NCI-H187 (cell line): ENCODE data around the gene SLC28A1.
"Not testable (repeated sequence)": the region's sequence is repeated elsewhere in the genome, so short reads cannot be mapped to it uniquely, and the experiment has no call there.

Experiments used
- DNase-seq, 2 experiments: peaks; one replicate each; lab custom pipeline; 2025; lab: John Stamatoyannopoulos, UW

SLC28A1 gene

DNA sequence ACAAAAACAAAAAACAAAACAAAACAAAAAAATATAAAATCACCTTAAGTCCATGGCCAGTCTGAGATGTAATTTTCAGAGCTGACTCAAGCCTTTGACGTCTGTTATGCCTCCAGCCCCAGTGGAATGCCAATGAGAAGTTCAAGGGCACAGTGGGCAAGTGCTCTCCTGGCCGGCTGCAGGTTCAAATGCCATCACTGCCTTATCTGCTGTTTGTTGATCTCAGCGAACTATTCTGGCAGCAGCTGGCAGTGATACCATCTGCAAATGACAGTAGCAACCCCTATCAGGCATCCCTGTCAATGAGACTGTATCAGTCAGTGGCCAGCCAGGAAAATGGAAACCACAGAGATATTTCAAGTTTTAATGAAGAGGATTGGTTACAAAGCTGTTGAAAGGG is 86.4 kb downstream of the SLC28A1 start:
- no peak for DNase-seq

DNA sequence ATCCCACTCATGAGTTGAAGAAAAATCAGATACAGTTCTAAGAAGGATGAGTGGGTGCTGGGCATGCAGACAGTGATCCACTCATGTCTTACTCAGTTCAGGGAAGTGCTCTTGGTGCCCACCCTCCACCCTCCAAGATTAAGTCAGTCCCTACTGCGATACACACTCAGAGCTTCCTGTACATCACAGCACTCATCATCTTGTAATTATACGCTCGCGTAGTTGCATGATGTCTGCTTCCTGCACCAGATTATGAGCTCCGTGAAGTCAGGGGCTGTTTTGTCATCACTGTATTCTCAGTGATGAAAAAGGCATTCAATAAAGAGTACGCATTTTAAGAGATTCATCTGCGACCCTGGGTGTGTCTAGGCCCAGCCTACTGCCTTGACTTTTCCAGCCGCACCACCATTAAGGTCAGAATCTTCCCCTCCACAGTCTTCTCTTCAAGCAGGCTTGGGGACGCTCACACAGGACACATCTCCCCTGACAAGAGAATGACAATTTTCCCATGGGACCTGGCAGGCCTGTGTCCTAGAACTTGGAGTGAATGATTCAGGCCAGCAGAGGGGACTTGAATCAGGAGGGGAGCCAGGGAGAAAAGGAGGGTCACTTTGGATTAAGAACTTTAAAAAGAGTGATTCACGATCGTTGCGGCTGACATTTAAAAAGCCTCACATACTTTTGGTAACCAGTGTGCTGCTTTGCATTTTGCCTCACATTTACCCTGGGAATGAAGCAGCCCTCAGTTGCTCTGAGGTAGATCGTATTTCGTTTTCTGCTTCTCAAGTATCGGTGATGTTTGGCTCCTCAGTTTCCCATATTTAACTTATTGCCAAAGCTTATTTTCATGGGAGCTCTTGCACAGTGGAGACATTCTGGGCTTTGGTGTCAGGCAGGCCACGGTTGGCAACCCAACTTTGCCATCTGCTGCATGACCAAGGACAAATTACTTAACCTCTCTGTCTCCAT is 89.3 kb downstream of the SLC28A1 start:
- DNase-seq = no peak

DNA sequence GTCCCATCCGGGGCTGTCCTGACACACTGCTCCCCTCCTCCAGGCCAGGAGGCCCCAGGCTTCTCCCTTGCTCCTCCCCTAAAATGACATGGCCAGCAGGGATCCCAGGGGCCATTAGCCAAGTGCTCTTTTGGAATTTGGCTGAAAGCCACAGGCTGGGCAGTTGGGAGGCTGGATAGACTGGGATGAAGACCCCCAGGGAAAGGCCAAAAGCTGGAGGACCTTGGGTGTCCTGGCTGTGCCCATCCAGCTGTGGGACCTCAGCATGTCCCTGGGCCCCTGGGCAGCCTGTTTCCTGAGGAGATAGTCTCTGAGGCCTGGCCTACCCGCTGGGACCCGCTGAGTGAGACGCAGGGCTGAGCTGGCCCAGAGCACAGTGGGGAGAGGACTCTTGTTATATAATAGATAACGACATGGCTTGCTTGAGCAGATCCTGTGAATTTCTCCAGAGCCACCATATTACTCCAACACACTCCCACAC is 91.4 kb downstream of the SLC28A1 start:
- DNase-seq = no peak

DNA sequence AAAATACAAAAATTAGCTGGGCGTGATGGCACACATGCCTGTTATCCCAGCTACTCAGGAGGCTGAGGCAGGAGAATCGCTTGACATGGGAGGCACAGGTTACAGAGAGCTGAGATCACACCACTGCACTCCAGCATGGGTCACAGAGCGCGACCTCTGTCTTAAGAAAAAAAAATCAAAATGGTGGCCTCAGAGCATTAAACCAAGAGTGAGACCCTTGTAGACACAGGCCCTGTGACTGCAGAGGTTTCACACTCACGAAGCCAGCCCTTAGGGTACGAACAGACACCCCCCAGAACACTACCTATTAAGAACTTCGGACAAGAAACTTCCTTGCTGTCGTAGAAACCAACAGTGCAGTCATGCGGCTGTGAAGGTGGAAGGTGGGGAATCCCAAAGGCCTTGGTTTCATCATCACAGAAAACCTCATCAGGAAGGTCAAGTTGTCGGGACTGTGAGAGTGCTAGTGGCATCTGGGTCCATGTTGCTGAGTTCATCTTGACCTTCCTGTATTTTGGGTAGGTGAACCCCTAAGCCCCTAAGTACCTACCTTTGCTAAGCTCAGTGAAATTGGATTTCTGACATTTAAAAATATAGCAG is 92.4 kb downstream of the SLC28A1 start:
- DNase-seq = no peak

DNA sequence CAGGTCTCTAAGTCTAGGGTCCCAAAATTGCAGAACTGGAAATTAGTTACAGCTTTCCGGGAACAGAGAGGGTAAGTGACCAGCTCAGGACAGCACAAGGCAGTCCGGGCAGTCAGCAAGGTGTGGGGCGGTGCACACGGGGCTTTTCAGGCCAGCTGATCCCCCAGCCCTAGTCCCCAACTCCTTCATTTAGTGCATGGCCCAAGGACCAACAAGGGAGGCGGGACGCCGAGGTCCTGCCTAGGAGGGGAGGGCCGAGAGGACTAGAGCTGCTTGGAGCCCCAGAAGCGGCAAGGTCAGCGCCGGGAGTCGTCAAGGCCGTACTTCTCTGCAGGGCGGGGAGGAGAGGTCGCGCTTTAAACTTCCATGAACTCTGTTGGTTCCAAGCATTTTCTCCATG is 95.2 kb downstream of the SLC28A1 start:
- no peak for DNase-seq

DNA sequence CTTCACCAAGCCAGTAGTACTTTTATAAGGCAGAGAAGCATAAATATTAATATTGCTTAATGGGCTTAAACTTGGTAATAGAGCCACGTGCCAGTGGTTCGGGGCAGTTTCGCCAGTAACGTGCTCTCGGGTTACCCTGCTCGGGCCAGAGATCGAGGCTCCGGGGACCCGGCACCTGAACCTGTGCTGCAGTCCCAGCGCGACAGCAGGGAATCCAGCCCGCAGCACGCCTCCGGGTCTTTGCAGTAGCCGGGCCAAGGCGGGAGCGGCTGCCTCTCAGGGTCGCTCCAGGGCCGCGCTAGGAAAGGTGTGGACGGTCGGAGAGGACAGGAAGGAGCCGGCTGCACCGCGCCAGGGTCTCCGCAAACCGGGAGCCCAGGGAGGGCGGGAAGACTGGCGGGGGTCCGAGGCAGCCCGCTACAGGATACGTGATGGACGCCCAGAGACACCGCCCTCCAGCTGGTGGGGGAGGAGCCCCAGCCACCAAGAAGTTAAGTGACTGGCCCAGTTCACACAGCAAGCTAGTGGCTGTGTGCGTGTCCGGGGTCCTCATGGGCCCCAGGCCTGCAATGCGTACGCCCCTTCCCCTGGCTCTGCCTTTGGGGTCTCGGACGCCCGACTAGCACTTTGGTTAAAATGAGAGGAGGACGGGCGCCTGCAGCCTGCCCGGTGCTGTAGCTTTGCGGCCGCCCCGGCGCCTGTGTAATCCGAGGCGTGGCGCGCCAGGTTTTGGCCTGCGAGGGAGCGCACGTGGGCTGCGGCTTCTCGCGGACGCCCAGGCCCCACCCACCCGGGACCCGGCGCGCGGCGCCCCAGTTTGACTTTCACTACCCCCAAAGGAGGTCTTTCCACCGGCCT is 96.0 kb downstream of the SLC28A1 start:
- DNase-seq = peak; percentile 51 to 66

DNA sequence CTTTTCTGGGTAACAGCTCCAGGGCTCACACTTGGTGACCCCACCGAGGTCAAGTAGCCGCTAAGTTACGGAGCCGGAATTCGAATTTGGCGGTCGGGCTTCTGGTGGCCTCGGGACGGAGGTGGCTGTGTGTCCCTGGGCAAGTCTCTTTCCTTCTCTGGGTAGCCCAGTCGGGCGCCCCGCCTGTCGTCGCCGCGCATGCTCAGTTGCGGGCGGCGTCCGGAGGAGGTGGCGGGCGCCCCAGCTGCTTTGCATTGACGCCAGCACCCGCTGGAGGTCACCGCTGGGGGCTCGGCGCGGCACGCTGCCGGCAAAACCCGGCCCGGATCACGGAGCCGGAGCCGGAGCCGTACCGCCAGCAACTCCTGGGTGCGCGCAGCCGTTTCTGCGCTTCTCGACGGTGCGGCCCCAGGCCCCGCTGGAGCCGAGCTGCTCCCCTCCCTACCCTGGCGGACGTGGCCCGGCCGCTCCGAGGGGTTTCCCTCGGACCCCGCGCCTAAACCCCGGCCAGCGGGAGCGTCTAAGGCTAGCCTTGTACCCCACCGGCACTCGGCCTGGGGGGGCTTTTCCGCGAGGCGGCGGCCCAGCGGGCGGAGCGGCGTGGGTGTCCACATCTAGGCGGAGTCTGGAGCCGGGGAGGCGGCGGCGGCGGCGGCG is 96.7 kb downstream of the SLC28A1 start:
- peak; percentile 68 to 79 for DNase-seq

DNA sequence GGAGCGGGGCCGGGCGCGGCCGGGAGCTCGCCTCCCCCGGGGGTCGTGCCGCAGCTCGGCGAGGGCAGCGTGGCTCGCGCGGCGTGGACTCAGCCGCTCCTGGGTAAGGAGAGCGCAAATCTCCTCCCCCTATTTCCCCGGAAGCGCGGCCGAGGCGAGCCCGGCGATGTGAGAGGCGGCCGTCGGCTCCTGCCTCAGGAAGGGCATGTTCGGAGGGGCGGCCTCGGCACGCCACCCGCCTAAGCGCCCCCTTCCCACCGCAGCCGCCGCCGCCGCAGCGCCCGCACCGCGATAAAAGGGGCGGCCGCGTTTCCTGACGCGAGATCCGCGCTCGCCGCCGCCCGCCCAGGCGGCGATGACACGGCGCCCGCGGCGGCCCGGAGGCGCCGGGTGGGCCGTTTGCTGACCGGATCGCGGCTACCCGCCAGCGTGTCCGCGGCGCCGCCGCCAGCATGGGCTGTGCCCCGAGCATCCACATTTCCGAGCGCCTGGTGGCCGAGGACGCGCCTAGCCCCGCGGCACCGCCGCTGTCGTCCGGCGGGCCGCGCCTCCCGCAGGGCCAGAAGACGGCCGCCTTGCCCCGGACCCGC is 97.3 kb downstream of the SLC28A1 start, which contains the start of gene PDE8A:
PDE8A (plus strand) TSS at position 146 of the 590 bp plus-strand sequence; CDS start at position 453, 307 bp downstream.
- DNase-seq = no peak

DNA sequence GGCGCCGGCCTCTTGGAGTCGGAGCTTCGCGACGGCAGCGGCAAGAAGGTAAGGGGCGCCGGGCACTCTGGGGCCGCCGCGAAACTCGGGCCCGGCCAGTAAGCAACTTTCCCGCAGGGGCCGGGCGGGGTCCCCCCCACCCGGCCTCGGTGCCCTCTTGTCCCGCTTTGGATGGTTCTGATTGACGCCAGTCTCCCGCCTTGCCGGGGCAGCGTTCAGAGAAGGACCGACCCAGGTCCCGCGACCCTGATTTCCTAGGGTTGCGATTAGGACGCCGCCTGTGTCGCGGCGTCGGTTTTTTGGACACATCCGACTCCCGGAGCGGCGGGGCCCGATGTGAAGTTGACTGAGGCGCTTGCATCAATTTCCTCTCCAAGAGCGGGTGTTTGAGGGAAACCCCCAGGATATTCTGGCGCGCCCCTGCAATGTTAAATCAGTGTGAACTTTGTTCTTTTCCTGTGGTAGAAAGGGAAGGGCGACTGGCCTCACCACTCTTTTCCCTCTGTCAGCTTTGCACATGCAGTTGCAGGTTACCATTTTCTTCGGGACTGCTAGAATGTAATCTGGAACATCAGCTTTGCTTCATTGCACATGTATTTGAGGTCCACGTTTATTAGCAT is 97.9 kb downstream of the SLC28A1 start:
- no peak for DNase-seq

DNA sequence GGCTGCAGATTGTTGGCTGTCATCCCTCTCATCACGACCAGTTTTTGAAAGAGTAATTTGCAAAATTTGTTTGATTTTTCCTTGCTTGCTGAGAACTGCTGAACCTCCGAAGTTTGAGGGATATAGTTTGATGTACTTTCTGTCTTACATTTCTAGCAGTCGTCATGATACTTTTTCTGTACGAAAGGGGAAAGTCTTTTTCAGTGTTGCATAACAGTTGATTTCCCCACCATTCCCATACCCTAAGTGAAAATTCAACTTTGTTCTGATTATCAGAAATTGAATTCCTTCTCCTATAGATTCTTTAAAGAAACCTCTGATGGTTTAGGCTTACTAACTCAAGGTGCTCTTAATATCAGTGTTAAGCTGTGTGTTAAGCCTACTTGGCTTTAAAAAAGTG is 98.8 kb downstream of the SLC28A1 start:
- DNase-seq = no peak

DNA sequence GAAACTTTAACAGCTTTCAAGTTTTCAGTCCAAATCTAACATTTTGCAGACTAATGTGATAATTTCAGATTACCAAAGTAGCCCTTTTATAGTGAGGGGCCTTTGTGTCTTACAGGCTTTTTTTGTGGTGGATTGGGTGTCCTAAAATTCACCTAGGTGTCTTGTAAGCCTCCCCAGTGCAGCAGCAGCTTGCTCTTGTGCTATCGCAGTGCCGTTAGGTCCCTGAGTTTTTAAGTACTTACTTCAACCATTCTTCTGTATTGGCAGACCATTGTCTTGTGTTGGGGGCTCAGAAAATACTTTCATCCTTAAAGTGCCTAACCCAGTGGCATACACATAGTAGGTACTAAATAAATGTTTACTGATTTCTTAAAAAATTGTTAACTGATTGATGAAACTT is 99.2 kb downstream of the SLC28A1 start:
- DNase-seq = no peak

DNA sequence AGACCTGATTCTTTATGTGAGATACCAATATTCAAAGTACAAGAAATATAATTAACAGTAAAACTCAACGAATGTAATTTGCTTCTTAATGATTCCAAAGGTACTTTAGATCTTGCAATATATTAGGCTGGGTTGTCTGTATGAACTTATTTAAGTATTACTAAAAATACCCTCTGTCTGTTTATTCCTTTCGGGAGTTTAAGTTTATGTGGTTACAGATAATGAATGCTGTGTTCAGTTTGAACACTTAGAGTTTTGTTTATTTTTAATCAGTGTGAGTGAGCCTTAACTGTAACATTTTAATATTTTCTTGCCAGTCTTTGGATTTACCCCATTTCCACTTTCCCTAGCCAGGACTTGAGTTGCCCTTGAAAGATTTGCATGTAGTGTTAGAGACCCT is 100.7 kb downstream of the SLC28A1 start:
- DNase-seq = no peak

DNA sequence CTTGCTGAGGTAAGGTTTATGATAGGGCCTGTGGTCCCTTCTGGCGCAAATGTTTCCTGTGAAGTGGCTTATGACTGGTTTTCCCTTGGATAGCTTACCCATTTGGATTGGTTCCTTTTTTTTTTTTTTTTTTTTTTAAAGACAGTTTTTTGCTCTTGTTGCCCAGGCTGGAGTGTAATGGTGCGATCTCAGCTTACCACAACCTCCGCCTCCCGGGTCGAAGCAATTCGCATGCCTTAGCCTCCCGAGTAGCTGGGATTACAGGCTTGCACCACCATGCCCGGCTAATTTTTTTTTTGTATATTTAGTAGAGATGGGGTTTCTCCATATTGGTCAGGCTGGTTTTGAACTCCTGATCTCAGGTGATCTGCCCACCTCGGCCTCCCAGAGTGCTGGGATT is 102.9 kb downstream of the SLC28A1 start:
- not testable (repeated sequence) for DNase-seq

DNA sequence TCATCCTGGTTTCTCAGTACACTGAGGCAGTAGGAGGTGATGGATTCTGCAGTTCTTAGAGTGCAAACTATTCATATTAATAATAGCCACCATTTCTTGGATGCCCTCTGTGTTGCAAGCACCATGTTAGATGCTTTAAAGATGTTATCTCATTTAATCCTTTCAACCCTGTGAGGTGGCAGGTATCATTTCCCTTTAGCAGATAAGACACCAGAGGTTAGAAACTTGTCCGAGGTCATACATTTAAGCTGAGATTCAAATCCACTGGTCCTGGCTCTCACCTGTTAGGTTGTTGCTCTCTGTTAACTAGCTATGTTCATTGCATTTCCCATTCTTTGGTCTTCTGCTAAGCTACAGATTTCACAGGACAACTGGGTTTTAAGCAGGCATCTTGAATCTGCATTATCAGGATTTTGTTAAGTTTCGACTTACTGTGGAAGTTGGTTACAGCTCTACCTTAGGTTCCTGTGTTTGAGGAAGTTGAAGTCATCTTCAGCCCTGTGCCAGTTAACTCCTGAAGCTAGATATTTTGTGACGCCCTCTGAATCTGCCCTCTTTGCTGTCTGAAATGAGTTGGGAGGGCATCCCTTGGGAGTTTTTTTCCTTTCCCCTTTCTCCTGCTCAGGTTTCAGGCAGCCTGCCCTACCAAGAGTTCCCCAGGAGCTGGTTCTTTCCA is 103.6 kb downstream of the SLC28A1 start:
- DNase-seq = no peak

DNA sequence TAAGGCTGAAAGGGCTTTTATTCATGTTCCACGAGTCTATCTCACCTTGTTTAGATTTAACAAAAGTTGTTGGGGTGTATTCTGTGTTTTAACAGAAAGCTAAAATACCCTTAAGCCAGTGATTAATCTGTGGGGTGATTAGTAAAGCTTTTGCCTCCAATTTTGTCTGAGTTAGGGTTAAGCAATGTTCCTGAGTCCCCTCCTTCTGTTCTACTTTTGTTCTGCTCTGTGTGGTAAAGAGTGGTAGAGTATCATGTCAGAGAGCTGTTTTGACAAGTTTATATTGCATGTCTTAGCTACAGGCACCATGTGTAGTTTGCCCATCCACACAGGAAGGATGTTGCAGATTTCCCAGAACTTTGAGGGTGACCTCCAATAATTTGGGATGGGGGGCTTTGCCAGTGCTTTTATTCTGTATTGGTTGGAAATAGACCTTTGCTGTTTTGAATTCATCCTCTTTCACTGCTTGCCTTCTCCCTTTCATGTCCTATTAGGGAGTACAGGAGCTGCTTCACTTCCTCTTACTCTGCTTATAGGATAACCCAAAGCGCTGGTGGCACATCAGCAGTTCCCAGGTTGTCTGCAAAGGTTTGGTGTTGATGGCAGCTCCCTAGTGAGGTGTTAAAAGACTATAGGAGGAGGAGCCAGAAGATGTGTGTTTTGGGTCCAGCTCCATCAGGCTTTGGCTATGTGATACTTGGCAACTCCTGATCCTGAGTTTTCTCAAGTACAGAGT is 104.6 kb downstream of the SLC28A1 start:
- DNase-seq = no peak

DNA sequence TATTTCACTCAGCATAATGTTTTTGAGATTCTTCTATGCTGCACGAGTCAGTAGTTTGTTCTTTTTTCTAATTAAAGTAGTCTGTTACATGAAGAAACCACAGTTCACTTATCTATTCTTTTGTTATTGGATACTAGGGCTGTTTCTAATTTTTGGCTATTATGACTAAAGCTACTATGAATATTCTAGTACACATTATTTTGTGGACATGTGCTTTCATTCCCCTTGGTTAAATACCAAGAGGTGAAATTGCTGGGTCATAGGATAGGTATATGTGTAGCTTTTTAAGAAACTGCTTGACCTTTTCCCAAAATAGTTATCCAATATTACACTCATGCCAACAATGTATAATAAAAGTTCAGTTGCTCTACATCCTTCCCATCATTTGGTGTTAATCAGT is 106.0 kb downstream of the SLC28A1 start:
- DNase-seq = no peak

DNA sequence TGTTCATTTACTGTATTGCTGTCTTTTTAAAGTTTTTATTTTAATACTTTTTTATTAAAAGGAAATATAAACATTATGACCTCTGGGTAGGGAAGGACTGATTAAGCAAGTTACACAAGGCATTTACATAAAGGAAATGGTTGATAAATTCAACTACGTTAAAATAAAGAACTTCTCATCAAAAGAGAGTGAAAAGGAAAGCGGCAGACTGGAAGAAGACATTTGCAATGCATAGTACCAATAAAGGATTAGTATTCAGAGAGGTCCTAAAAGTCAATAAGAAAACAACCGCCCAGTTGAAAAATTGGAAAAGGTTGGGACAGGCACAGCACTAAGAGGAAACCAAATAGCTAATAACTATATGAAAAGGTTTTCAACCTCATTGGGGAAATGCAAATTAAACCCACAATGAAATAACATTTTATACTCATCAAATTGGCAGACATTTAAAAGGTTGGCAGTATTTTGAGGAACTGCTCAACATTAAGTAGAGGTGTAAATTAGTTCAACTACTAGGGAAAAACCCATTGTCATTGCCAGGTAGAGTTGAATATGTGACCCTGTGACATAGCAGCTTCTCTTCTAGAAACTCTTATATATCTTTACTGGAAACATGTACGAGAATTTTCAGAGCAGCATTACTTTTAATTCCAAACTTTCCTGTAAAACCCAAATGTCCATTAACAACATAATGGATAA is 106.7 kb downstream of the SLC28A1 start:
- no peak for DNase-seq

DNA sequence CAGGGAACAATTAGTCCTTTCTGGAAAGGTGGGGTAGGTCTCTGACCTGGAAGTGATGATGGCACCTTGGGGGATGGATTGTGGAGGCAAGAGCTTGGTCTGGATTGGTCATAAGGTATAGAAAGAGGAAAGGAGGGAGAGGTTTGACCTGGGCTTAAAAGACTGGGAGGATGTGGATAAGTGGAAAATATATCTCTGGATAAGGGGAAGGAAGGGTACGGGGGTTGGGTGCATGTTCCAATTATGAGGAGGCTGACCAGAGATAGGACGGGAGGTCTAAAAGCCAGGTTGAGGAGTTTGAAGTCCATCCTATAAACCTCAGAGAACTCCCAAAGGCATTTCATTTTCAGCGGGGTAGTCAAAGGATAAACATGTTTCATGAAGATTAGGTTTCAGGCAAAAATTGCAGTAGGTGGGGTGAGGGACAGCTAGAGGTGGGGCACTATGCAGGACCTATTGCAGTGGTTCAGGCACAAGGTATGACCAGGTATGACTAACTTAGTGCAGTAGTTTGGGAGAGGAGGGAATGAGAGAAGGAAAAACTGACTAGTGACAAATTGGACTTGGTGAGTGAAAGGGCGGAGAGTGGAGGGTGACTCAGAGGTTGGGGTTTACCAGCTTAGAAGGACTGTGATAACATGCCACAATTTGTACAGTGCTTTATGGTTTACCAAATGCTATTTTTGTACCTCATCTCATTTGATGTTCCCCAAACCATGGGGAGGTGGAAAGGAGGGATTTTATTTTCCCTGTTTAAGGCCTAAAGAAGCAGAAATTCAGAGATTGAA is 107.9 kb downstream of the SLC28A1 start:
- no peak for DNase-seq
